ENCODE data around the gene PRKN.

PRKN gene

GRCh38 chr6:162306616-162307015 lies 420.9 kb downstream of the PRKN start:
- Histone ChIP-seq H3K36me3 (no peaks in the 10 kb centered on the region), H3K27me3 (ENCODE audit: insufficient read depth, low read depth, severe bottlenecking) (no peaks in the 10 kb centered on the region), H3K27ac (no peak overlapping the region), H3K9me3 (ENCODE audit: severe bottlenecking) (no peaks in the 10 kb centered on the region), H3K4me3 (ENCODE audit: low read depth, low read length) (no peak overlapping the region)
- no peak for DNase-seq
- no peak for TF ChIP-seq CTCF (IDR thresholded peaks at IDR 0.05; ENCODE audit: low read depth, low read length)

GRCh38 chr6:162301128-162301527 lies 426.4 kb downstream of the PRKN start:
- no peak overlapping the region for H3K27ac ChIP-seq

GRCh38 chr6:162294029-162294428 lies 433.5 kb downstream of the PRKN start:
- H3K9me3 ChIP-seq (ENCODE audit: severe bottlenecking), result no peaks in the 10 kb centered on the region
- DNase-seq, result no peak
- no peaks in the 10 kb centered on the region for H3K36me3 ChIP-seq
- no peak overlapping the region for H3K4me3 ChIP-seq (ENCODE audit: low read depth, low read length)
- no peak for TF ChIP-seq CTCF (IDR thresholded peaks at IDR 0.05; ENCODE audit: low read depth, low read length)
- H3K27me3 ChIP-seq (ENCODE audit: insufficient read depth, low read depth, severe bottlenecking), result no peaks in the 10 kb centered on the region
- H3K27ac ChIP-seq, result no peak overlapping the region

More at GRCh38 chr6:162301128-162301527, 426.4 kb downstream of the PRKN start:
- Histone ChIP-seq H3K9me3 (ENCODE audit: severe bottlenecking) (no peaks in the 10 kb centered on the region), H3K36me3 (no peaks in the 10 kb centered on the region), H3K27me3 (ENCODE audit: insufficient read depth, low read depth, severe bottlenecking) (no peaks in the 10 kb centered on the region), H3K4me3 (ENCODE audit: low read depth, low read length) (no peak overlapping the region)
- TF ChIP-seq CTCF (IDR thresholded peaks at IDR 0.05; ENCODE audit: low read depth, low read length), result no peak
- DNase-seq, result no peak

DNA sequence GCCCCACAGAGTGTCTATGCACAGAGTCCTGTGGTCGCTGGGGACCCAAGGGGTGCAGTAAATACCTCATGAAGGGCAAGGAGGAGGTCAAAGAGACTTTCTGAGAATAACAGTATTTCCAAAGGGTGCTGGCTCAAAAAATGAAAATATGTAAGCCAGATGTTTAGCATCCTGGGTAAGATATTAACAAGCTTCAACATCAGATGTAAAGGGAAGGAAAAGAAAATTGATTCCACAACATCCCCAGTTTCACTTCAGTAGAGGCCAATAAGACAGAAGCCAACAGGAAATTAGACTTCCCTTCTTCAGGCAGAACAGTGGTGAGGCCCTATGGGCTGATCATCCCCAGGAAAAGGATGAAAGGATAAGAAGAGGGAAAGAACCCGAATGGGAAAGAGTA lies 434.7 kb downstream of the PRKN start:
- TF ChIP-seq CTCF (IDR thresholded peaks at IDR 0.05; ENCODE audit: low read depth, low read length), result no peak
- H3K27ac ChIP-seq, result no peak overlapping the region

DNA sequence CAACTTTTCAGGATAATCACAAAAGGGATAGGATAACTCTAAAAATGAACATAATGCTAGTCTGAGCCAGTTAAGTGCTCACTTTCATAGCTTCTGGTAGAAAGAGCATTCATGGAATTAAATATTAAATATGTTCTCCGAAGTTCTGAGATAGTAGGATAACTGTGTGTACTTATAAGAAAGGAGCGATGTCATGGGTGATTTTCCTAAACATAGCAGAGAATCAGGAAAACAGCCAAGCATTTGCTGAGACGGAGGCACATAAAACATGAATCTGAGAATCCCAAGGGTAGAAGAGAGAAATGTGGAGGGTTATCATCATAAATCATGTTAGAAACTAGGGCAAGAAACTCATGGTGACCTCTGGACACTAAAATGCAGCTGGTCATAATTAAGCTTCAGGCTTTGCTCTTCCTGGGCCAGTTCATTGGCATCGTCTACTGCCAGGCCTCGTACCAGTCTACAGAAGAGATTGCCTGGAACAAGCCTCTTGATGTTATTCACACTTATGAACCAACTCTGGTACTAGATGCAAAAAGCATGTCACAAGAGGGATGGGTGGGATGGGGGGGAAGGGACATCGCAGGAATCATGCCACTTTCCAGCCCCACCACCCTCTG lies 436.6 kb downstream of the PRKN start:
- Histone ChIP-seq H3K36me3 (no peaks in the 10 kb centered on the region), H3K27ac (no peak overlapping the region), H3K9me3 (ENCODE audit: severe bottlenecking) (no peaks in the 10 kb centered on the region), H3K27me3 (ENCODE audit: insufficient read depth, low read depth, severe bottlenecking) (no peaks in the 10 kb centered on the region), H3K4me3 (ENCODE audit: low read depth, low read length) (no peak overlapping the region)
- TF ChIP-seq CTCF (IDR thresholded peaks at IDR 0.05; ENCODE audit: low read depth, low read length), result no peak
- DNase-seq, result no peak

More for the DNA sequence above, 434.7 kb downstream of the PRKN start:
- Histone ChIP-seq H3K36me3 (no peaks in the 10 kb centered on the region), H3K9me3 (ENCODE audit: severe bottlenecking) (no peaks in the 10 kb centered on the region), H3K27me3 (ENCODE audit: insufficient read depth, low read depth, severe bottlenecking) (no peaks in the 10 kb centered on the region), H3K4me3 (ENCODE audit: low read depth, low read length) (no peak overlapping the region)
- DNase-seq, result no peak

- no peak overlapping the region for H3K4me3 ChIP-seq (ENCODE audit: low read depth, low read length)
- H3K36me3 ChIP-seq, result no peaks in the 10 kb centered on the region
- H3K27ac ChIP-seq, result no peak overlapping the region
- TF ChIP-seq CTCF (IDR thresholded peaks at IDR 0.05; ENCODE audit: low read depth, low read length), result no peak
- H3K9me3 ChIP-seq (ENCODE audit: severe bottlenecking), result no peaks in the 10 kb centered on the region
- H3K27me3 ChIP-seq (ENCODE audit: insufficient read depth, low read depth, severe bottlenecking), result no peaks in the 10 kb centered on the region
- DNase-seq, result no peak
Measured at GRCh38 chr6:162289972-162290371, 437.6 kb downstream of the PRKN start.
